Endothelial cell of umbilical vein (primary cell): ENCODE results near the gene RRAS.

Experiments
- CTCF ChIP-seq, 2 donors: IDR thresholded peaks; 1 replicate in 1 of 2; 2 replicates in 1 of 2; pipeline ENCODE4 v1.5.1; 2011; ENCODE audit warnings: low read length in 2 of 2, mild to moderate bottlenecking in 2 of 2, moderate library complexity in 2 of 2, control low read depth in 1 of 2, inconsistent platforms in 1 of 2, low read depth in 1 of 2; ENCODE audit not compliant: insufficient read depth in 1 of 2; ENCODE audit errors: extremely low read depth in 1 of 2
- EZH2 ChIP-seq: IDR thresholded peaks from 2 replicates; pipeline ENCODE4 v1.6.1; 2012; ENCODE audit warnings: borderline replicate concordance, low read depth, mild to moderate bottlenecking, moderate library complexity, low read length, inconsistent platforms; ENCODE audit not compliant: severe bottlenecking
- MAX ChIP-seq: IDR thresholded peaks from 2 replicates; pipeline ENCODE4 v1.6.1; 2011; ENCODE audit not compliant: insufficient read depth, insufficient read length
- MYC ChIP-seq: IDR thresholded peaks from one replicate; pipeline ENCODE4 v1.6.1; 2011; ENCODE audit warnings: mild to moderate bottlenecking, low read depth, low read length
- POLR2A ChIP-seq: IDR thresholded peaks from 2 replicates; pipeline ENCODE4 v1.6.1; 2012; ENCODE audit warnings: low read depth, mild to moderate bottlenecking, control low read depth, low read length
- POLR2AphosphoS5 ChIP-seq: IDR thresholded peaks from 2 replicates; pipeline ENCODE4 v1.6.1; 2012; ENCODE audit warnings: low read depth, mild to moderate bottlenecking, control low read depth, low read length, moderate library complexity; ENCODE audit not compliant: insufficient read depth

- TF ChIP-seq MAX: no peak
- TF ChIP-seq POLR2A: no peak
- TF ChIP-seq CTCF (IDR thresholded peaks at IDR 0.05; ENCODE audit: extremely low read depth in 1 of 2, insufficient read depth in 1 of 2, low read depth in 1 of 2, low read length in 2 of 2): no peak
- no peak for TF ChIP-seq EZH2
- no peak for TF ChIP-seq POLR2AphosphoS5
- no peak for TF ChIP-seq MYC
Observed at GRCh38 chr19:49679771-49680413, 39.9 kb upstream of the RRAS start.
